CD4-positive, alpha-beta T cell treated with Interleukin-1 beta for 1 hour (primary cell): Measurements from ENCODE around the gene CST7.

ENCODE experiments used
- DNase-seq, 2 donors: peaks; one replicate each; pipeline ENCODE4 v3.0.0-alpha.2; 2020 to 2022

CST7 gene

GRCh38 chr20:25006431-25007167 lies 57.5 kb downstream of the CST7 start:
- no peak for DNase-seq

DNA sequence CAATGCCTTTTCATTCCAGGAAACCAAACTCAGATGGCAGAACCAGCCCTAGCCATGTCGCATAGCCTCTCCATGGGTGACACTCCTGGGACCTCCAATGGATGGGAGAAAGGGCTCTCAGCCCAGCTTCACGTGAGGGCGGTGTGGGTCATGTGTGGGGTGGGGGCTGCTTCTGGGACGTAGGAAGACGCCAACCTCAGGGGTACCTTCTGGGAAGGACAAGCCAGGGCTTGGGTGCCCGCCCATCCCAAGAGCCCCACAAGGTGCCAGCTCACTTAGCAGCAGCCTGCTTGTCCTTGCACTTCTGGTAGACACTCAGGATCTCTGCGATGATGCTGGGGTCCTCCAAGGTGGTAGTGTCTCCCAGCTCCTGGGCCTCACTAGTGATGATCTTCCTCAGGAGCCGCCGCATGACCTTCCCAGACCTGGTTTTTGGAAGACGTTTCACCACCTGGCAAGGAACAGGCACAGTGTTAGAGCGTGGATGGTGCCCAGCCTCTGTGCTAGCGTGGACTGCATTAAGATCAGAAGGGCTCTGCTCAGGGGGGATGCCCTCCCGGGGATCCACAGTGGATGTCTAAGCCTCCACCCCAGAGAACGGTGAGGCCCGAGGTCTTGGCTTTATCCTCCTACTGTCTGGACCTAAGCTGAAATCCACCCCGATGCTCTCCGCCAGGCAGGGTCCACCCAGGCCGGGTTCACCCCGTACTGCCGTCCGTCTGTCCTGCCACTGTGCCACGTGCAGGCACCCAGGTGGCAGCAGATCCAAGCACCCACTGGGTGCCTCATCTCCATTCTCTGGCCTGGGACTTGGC lies 58.6 kb downstream of the CST7 start:
- DNase-seq: no peak

DNA sequence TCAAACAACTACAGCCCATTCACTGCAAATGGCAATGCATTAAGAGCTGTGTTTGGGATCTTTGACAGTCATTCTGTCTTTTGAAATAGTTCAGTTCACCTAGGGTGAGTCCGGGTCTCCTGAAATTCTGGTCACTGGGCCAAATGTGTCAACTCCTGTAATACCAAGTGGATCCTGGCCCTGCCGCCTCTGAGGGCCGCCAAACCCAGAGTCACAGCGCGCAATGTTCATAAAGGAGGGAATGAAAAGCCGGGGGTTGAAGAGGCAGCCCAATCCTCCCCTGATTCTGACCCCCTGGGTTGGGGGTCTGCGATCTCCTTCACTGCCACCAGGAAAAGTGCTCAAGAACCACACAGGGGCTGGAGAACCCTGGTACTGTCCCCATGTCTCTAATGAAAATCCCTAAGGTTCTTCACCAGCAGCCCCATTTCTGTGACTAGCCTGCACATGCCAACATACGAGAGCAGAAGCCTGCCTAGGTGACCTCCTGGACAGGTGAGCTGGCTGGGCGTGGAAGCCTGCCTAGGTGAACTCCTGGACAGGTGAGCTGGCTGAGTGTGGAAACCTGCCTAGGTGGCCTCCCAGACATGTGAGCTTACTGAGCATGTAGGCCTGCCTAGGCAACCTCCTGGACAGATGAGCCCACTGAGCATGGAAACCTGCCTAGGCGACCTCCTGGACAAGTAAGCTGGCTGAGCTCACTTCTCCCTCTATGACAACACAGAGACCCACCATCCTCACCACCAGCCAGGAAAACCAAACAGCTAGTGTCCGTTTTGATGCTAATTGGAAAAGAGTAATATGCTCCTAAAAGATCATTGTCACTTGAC lies 59.5 kb downstream of the CST7 start:
- no peak for DNase-seq
